Vagina (tissue), 2 donors: ENCODE results near the gene KIN. TPM values are rescaled to one million over a fixed set of nuclear protein-coding genes. Genes with fewer than 3 reads are reported as not detected.

Experiments
- DNase-seq, 2 donors: peaks; one replicate each; pipeline ENCODE4 v3.0.0-alpha.2; 2017; ENCODE audit errors: extremely low spot score in 2 of 2
- H3K27ac ChIP-seq: fragments of 200-600 bp; sonication (generic); one replicate; pipeline ENCODE4 v1.5.1; 2019
- H3K27me3 ChIP-seq: fragments of 200-600 bp; sonication (generic); one replicate; pipeline ENCODE4 v1.5.1; 2019
- H3K36me3 ChIP-seq, 2 donors: fragments of 200-600 bp; sonication (generic); one replicate each; pipeline ENCODE4 v1.5.1; 2017 to 2019
- H3K4me1 ChIP-seq: fragments of 200-600 bp; sonication (generic); one replicate; pipeline ENCODE4 v1.5.1; 2019
- H3K4me3 ChIP-seq, 2 donors: fragments of 200-600 bp; sonication (generic); 1 replicate in 1 of 2; 2 replicates in 1 of 2; pipeline ENCODE4 v1.5.1; 2016 to 2019
- H3K9me3 ChIP-seq: fragments of 200-600 bp; sonication (generic); one replicate; pipeline ENCODE4 v1.5.1; 2019
- POLR2A ChIP-seq, 2 donors: fragments of 450-650 bp; IDR thresholded peaks; one replicate each; pipeline ENCODE4 v1.6.1; 2017; ENCODE audit warnings: antibody characterized with exemption in 2 of 2, mild to moderate bottlenecking in 2 of 2, moderate library complexity in 2 of 2
- POLR2AphosphoS5 ChIP-seq, 2 donors: sonication (generic); formaldehyde crosslinking; IDR thresholded peaks; one replicate each; pipeline ENCODE4 v1.9.0; 2017; ENCODE audit warnings: antibody characterized with exemption in 2 of 2, mild to moderate bottlenecking in 2 of 2, low read depth in 1 of 2; ENCODE audit not compliant: insufficient read depth in 1 of 2
- intact Hi-C: fragments of 100-400 bp; cut with DNase I; formaldehyde crosslinking; loops from one replicate; pipeline ENCODE4 v1.15.1; 2023
- total RNA-seq: library from RNA; depleted of rRNA; stranded (reverse); fragments of >200 nt; gene quantifications from one replicate; pipeline ENCODE4 v1.2.3, GENCODE V29; 2016
- TF ChIP-seq, protein P1 (sequence below), 3 experiments: fragments of 450-650 bp in 2 of 3; fragments of 200-600 bp in 1 of 3; sonication (generic) in 1 of 3; IDR thresholded peaks; one replicate each; pipeline ENCODE4 v1.5.1; 2017 to 2019; ENCODE audit warnings: antibody characterized with exemption in 3 of 3, mild to moderate bottlenecking in 2 of 3, moderate library complexity in 2 of 3

Gene KIN
- total RNA-seq, 1 donor from 2014 or later: 4.7 TPM

DNA sequence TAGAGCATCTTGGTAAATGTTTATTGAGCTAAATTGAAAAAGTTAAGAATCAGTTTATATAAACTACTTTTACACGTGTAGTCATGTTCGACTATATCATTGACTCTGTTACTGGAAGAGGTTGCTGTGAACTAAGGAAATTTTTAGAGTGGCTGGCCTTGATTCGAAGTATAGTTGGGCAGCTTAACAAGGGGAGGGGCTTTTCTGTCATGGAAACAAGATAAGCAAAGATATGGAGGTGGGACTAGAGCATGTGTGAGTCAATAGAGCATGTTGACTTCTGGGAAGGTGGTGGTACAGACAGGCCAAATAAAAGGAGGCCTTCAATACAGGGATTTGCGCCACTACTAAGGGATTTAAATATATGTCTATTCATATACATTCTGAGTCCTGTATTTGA lies 7.8 kb upstream of the KIN start:
- H3K36me3 ChIP-seq: peaks cover 0 to 33% of the 10 kb centered on the region in 2 donors
- H3K27me3 ChIP-seq: no peaks in the 10 kb centered on the region
- no peaks in the 10 kb centered on the region for H3K9me3 ChIP-seq
- no peak for DNase-seq
- no peak overlapping the region for H3K27ac ChIP-seq
- intact Hi-C loops: no loop called here
- peaks cover 47% of the 10 kb centered on the region for H3K4me1 ChIP-seq
- H3K4me3 ChIP-seq: no peak overlapping the region
- TF ChIP-seq POLR2A (IDR thresholded peaks at IDR 0.05) (no peak), POLR2AphosphoS5 (IDR thresholded peaks at IDR 0.05; ENCODE audit: insufficient read depth in 1 of 2, low read depth in 1 of 2) (no peak)
- TF ChIP-seq, protein P1, sequence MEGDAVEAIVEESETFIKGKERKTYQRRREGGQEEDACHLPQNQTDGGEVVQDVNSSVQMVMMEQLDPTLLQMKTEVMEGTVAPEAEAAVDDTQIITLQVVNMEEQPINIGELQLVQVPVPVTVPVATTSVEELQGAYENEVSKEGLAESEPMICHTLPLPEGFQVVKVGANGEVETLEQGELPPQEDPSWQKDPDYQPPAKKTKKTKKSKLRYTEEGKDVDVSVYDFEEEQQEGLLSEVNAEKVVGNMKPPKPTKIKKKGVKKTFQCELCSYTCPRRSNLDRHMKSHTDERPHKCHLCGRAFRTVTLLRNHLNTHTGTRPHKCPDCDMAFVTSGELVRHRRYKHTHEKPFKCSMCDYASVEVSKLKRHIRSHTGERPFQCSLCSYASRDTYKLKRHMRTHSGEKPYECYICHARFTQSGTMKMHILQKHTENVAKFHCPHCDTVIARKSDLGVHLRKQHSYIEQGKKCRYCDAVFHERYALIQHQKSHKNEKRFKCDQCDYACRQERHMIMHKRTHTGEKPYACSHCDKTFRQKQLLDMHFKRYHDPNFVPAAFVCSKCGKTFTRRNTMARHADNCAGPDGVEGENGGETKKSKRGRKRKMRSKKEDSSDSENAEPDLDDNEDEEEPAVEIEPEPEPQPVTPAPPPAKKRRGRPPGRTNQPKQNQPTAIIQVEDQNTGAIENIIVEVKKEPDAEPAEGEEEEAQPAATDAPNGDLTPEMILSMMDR (IDR thresholded peaks at IDR 0.05): no peak

GRCh38 chr10:7794251-7795026 lies 6.6 kb upstream of the KIN start:
- Histone ChIP-seq H3K36me3 (peaks cover 0 to 21% of the 10 kb centered on the region in 2 donors), H3K27ac (no peak overlapping the region), H3K4me3 (no peak overlapping the region), H3K4me1 (peaks cover 59% of the 10 kb centered on the region), H3K27me3 (no peaks in the 10 kb centered on the region), H3K9me3 (no peaks in the 10 kb centered on the region)
- TF ChIP-seq POLR2A (IDR thresholded peaks at IDR 0.05) (no peak), POLR2AphosphoS5 (IDR thresholded peaks at IDR 0.05; ENCODE audit: insufficient read depth in 1 of 2, low read depth in 1 of 2) (no peak)
- TF ChIP-seq, protein P1 (IDR thresholded peaks at IDR 0.05): no peak
- DNase-seq: no peak
- intact Hi-C loops: no loop called here

GRCh38 chr10:7792541-7792940 lies 4.7 kb upstream of the KIN start:
- H3K27me3 ChIP-seq: no peaks in the 10 kb centered on the region
- no peak overlapping the region for H3K4me3 ChIP-seq
- H3K36me3 ChIP-seq: peaks cover 0 to 14% of the 10 kb centered on the region in 2 donors
- no peaks in the 10 kb centered on the region for H3K9me3 ChIP-seq
- intact Hi-C loops: no loop called here
- DNase-seq: no peak
- peaks cover 68% of the 10 kb centered on the region for H3K4me1 ChIP-seq
- no peak overlapping the region for H3K27ac ChIP-seq
- TF ChIP-seq, protein P1 (IDR thresholded peaks at IDR 0.05): no peak
- TF ChIP-seq POLR2AphosphoS5 (IDR thresholded peaks at IDR 0.05; ENCODE audit: insufficient read depth in 1 of 2, low read depth in 1 of 2): no peak
- TF ChIP-seq POLR2A (IDR thresholded peaks at IDR 0.05): no peak

DNA sequence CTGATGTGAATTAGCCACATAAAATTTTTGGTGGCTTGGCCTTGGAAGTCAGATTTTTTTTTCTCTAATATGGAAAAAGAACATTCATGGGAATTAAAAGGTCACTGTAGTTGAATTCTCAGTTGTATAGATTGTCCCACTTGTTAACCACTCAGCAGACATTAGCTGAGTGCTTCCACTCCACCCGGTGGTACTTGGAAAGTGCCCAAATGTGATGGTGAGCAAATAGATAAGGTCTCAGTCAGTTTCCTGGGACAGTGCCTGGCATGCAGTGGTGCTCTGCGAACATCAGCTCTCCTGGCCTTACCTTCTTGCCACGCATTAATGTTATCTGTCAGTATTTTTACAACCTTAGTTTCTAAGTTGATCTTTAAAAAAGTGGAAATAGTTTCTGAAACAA lies 1.6 kb upstream of the KIN start:
- Histone ChIP-seq H3K4me3 (peak overlapping the region in 1 of 2 donors; percentile 97), H3K9me3 (no peaks in the 10 kb centered on the region), H3K27ac (no peak overlapping the region), H3K36me3 (peaks cover 0 to 5% of the 10 kb centered on the region in 2 donors), H3K4me1 (peaks cover 75% of the 10 kb centered on the region), H3K27me3 (no peaks in the 10 kb centered on the region)
- TF ChIP-seq POLR2AphosphoS5 (IDR thresholded peaks at IDR 0.05; ENCODE audit: insufficient read depth in 1 of 2, low read depth in 1 of 2): no peak
- no peak for TF ChIP-seq POLR2A (IDR thresholded peaks at IDR 0.05)
- TF ChIP-seq, protein P1 (IDR thresholded peaks at IDR 0.05): no peak
- intact Hi-C loops: no loop called here
- DNase-seq: no peak

DNA sequence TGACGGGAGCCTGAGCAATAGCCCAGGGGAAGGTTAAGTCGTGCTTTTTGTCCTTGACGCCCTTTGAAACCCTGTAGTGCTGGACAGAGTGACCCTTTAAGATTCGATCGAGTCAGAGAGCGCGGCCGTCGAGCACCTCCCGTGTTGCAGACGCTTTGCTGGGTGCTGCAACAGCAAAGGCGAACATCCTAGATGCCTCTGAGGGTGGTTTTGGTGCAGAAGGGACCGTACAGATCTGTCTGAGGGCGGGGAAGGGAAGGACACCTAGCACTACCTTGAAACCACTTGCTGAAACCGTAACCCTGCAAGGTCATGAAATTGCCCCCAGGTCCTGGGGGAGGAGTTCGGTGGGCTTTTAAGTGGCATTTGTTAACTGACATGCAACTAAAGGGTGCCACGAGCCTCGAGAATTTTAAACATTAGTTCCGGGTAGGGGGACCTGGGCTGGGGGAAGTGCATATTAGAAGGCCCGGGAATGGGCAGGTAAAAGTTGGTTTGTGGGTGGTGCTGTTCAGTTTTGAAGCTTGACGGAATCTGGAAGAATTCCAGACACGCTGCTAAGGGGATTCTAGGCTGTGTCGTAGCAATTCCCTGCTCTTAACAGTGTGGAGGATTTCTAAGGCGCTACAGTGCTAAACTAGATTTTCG lies 970 bp upstream of the KIN start:
- Histone ChIP-seq H3K4me3 (peak overlapping the region; percentile 93 to 97), H3K36me3 (peaks cover 0 to 5% of the 10 kb centered on the region in 2 donors), H3K27ac (peak overlapping the region; percentile 84), H3K4me1 (peaks cover 72% of the 10 kb centered on the region), H3K27me3 (no peaks in the 10 kb centered on the region), H3K9me3 (no peaks in the 10 kb centered on the region)
- DNase-seq: no peak
- TF ChIP-seq POLR2AphosphoS5 (IDR thresholded peaks at IDR 0.05; ENCODE audit: insufficient read depth in 1 of 2, low read depth in 1 of 2) (no peak), POLR2A (IDR thresholded peaks at IDR 0.05) (no peak)
- TF ChIP-seq, protein P1 (IDR thresholded peaks at IDR 0.05): no peak
- intact Hi-C loops: no loop called here
